Panc1 (cell line): Measurements from ENCODE around the gene PHF19. TPM values are rescaled to one million over a fixed set of nuclear protein-coding genes. Genes with fewer than 3 reads are reported as not detected.

Experiments
- ATAC-seq: fragments of 200-7000 bp; cut with Tn5 transposase; 2 replicates; pipeline ENCODE4 v1.9.1; 2020; ENCODE audit warnings: mild to moderate bottlenecking, moderate library complexity
- BruUV-seq: library from RNA; stranded (reverse); fragments of 400-500 nt; replicated peaks from 2 replicates; lab custom pipeline; 2021; lab: Mats Ljungman, UMichigan
- CTCF ChIA-PET: fragments of 300-600 bp; sonication (Branson Sonifier 250); formaldehyde crosslinking; loops from one replicate; lab custom pipeline; 2022; ENCODE audit warnings: antibody characterized with exemption; lab: Charles Lee
- POLR2A ChIA-PET: fragments of 300-600 bp; sonication (Branson Sonifier 250); formaldehyde crosslinking; loops from one replicate; lab custom pipeline; 2022; ENCODE audit warnings: antibody characterized with exemption; lab: Charles Lee
- DNase-seq: peaks from one replicate; pipeline ENCODE4 v3.0.0-alpha.2; 2010; ENCODE audit warnings: low read depth, low spot score
- H3K27ac ChIP-seq: 2 replicates; pipeline ENCODE4 v1.5.1; 2011; ENCODE audit warnings: mild to moderate bottlenecking, low read length, inconsistent platforms
- H3K27me3 ChIP-seq: fragments of 200-500 bp; sonication (Bioruptor generic); 2 replicates; pipeline ENCODE4 v1.6.0; 2014; ENCODE audit warnings: low read length, inconsistent platforms; ENCODE audit not compliant: control insufficient read depth, insufficient read depth
- H3K36me3 ChIP-seq: fragments of 200-500 bp; sonication (Bioruptor generic); 2 replicates; pipeline ENCODE4 v1.5.1; 2014; ENCODE audit warnings: inconsistent platforms, mild to moderate bottlenecking, low read length, moderate library complexity; ENCODE audit not compliant: control insufficient read depth, insufficient read depth
- H3K4me1 ChIP-seq: 2 replicates; pipeline ENCODE4 v1.5.1; 2011; ENCODE audit warnings: inconsistent platforms, mild to moderate bottlenecking, low read length, moderate library complexity; ENCODE audit not compliant: control insufficient read depth, insufficient read depth
- H3K4me3 ChIP-seq, 2 experiments: 2 replicates each; pipeline ENCODE4 v1.5.1; 2011 to 2012; ENCODE audit warnings: low read depth in 2 of 2, low read length in 2 of 2, mild to moderate bottlenecking in 2 of 2, inconsistent platforms in 1 of 2, moderate library complexity in 1 of 2
- H3K9me3 ChIP-seq: fragments of 200-500 bp; sonication (Bioruptor generic); 2 replicates; pipeline ENCODE4 v1.5.1; 2014; ENCODE audit warnings: low read depth, mild to moderate bottlenecking, inconsistent platforms, low read length, moderate library complexity; ENCODE audit not compliant: control insufficient read depth, insufficient read depth
- POLR2AphosphoS5 ChIP-seq: IDR thresholded peaks from 2 replicates; pipeline ENCODE4 v1.6.1; 2012; ENCODE audit warnings: mild to moderate bottlenecking, low read depth, low read length, moderate library complexity
- SIN3A ChIP-seq: IDR thresholded peaks from 2 replicates; pipeline ENCODE4 v1.6.1; 2012; ENCODE audit warnings: low read depth, mild to moderate bottlenecking, low read length, moderate library complexity, borderline replicate concordance; ENCODE audit not compliant: insufficient read depth
- TCF7L2 ChIP-seq: IDR thresholded peaks from 2 replicates; pipeline ENCODE4 v1.6.1; 2011; ENCODE audit warnings: mild to moderate bottlenecking, low read depth, low read length, inconsistent platforms
- in situ Hi-C: cut with HindIII; loops from 2 replicates; pipeline ENCODE4 v1.10.0; 2016; ENCODE audit warnings: low sequenced_read_pairs, low pct_unique_long_range_greater_than_20kb
- intact Hi-C: fragments of 100-400 bp; cut with micrococcal nuclease; formaldehyde crosslinking; loops from one replicate; pipeline ENCODE4 v1.10.0; 2022; ENCODE audit not compliant: unreplicated experiment
- total RNA-seq: library from RNA; stranded (reverse); gene quantifications from one replicate; pipeline ENCODE4 v1.2.1, GENCODE V29; 2021; ENCODE audit not compliant: unreplicated experiment
- TF ChIP-seq, protein P1 (sequence below): fragments of 450-650 bp; IDR thresholded peaks from 2 replicates; pipeline ENCODE4 v1.5.1; 2017; ENCODE audit warnings: mild to moderate bottlenecking
- TF ChIP-seq, protein P2 (sequence below), 2 experiments: IDR thresholded peaks; 2 replicates each; pipeline ENCODE4 v1.6.1; 2011 to 2012; ENCODE audit warnings: low read depth in 2 of 2, control low read depth in 1 of 2, low read length in 1 of 2, mild to moderate bottlenecking in 1 of 2, moderate library complexity in 1 of 2; ENCODE audit not compliant: insufficient read depth in 1 of 2

Gene PHF19
- total RNA-seq, 1 experiment from 2014 or later, result 91.1 TPM

DNA sequence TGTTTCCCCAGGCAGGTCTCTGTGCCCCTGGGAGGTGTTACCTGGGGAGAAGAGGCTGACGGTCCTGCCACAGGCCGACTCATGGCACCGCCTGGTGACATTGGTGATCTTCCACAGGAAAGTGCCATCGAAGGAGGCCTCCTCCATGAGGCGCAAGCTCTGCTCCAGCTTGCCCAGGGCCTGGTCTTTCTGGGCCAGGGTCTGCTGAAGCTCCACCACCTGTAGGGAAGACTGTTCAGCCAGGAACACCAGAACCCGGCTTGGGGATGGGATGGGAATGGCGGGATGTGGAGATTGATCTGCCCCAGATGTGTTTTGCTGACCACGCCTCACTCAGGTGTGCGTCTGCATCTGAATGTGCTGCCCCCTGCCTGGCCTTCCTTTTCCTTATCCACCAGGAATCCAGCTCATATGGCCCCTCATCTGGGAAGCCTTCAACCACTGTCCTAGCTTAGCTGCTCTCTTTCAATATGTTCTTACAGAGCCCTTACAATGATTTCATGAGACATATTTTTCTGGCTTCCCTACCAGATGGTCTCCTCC is 34.4 kb upstream of the PHF19 start:
- H3K4me3 ChIP-seq, result no peak overlapping the region
- H3K27me3 ChIP-seq, result no peaks in the 10 kb centered on the region
- H3K27ac ChIP-seq, result no peak overlapping the region
- intact Hi-C loops (no loop called here), in situ Hi-C loops (no loop called here)
- POLR2A ChIA-PET, result no interaction called here
- TF ChIP-seq POLR2AphosphoS5, result no peak
- TF ChIP-seq, protein P1, sequence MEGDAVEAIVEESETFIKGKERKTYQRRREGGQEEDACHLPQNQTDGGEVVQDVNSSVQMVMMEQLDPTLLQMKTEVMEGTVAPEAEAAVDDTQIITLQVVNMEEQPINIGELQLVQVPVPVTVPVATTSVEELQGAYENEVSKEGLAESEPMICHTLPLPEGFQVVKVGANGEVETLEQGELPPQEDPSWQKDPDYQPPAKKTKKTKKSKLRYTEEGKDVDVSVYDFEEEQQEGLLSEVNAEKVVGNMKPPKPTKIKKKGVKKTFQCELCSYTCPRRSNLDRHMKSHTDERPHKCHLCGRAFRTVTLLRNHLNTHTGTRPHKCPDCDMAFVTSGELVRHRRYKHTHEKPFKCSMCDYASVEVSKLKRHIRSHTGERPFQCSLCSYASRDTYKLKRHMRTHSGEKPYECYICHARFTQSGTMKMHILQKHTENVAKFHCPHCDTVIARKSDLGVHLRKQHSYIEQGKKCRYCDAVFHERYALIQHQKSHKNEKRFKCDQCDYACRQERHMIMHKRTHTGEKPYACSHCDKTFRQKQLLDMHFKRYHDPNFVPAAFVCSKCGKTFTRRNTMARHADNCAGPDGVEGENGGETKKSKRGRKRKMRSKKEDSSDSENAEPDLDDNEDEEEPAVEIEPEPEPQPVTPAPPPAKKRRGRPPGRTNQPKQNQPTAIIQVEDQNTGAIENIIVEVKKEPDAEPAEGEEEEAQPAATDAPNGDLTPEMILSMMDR, result no peak
- TF ChIP-seq, protein P2, sequence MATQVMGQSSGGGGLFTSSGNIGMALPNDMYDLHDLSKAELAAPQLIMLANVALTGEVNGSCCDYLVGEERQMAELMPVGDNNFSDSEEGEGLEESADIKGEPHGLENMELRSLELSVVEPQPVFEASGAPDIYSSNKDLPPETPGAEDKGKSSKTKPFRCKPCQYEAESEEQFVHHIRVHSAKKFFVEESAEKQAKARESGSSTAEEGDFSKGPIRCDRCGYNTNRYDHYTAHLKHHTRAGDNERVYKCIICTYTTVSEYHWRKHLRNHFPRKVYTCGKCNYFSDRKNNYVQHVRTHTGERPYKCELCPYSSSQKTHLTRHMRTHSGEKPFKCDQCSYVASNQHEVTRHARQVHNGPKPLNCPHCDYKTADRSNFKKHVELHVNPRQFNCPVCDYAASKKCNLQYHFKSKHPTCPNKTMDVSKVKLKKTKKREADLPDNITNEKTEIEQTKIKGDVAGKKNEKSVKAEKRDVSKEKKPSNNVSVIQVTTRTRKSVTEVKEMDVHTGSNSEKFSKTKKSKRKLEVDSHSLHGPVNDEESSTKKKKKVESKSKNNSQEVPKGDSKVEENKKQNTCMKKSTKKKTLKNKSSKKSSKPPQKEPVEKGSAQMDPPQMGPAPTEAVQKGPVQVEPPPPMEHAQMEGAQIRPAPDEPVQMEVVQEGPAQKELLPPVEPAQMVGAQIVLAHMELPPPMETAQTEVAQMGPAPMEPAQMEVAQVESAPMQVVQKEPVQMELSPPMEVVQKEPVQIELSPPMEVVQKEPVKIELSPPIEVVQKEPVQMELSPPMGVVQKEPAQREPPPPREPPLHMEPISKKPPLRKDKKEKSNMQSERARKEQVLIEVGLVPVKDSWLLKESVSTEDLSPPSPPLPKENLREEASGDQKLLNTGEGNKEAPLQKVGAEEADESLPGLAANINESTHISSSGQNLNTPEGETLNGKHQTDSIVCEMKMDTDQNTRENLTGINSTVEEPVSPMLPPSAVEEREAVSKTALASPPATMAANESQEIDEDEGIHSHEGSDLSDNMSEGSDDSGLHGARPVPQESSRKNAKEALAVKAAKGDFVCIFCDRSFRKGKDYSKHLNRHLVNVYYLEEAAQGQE (IDR thresholded peaks at IDR 0.05; ENCODE audit: insufficient read depth in 1 of 2, low read depth in 2 of 2, low read length in 1 of 2), result no peak
- DNase-seq (no peak), ATAC-seq (no peak)
- no peaks in the 10 kb centered on the region for H3K9me3 ChIP-seq
- no peaks in the 10 kb centered on the region for H3K4me1 ChIP-seq
- CTCF ChIA-PET, result no interaction called here
- BruUV-seq, result no TSS peak
- no peaks in the 10 kb centered on the region for H3K36me3 ChIP-seq

DNA sequence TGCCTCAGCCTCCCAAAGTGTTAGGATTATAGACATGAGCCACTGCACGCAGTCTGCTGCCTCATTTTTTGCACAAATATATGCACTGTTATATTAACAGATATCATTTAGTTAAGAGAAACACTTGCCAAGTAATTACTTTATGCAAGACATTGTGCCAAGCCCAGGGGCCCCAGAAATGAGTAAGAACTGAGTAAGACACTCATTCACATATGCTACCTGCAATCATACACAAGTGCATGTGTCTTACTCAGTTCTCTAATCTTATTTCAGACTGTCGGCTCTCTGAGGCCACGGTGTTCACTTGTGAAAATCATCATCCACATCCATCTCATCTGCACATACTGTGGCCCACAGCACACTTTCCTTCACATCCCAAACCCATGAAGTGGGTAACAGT is 33.7 kb upstream of the PHF19 start:
- no peak overlapping the region for H3K4me3 ChIP-seq
- no peaks in the 10 kb centered on the region for H3K36me3 ChIP-seq
- no peaks in the 10 kb centered on the region for H3K9me3 ChIP-seq
- no peak overlapping the region for H3K27ac ChIP-seq
- TF ChIP-seq TCF7L2, result no peak
- no peak for TF ChIP-seq POLR2AphosphoS5
- TF ChIP-seq, protein P1, result no peak
- no peak for TF ChIP-seq SIN3A
- TF ChIP-seq, protein P2 (IDR thresholded peaks at IDR 0.05; ENCODE audit: insufficient read depth in 1 of 2, low read depth in 2 of 2, low read length in 1 of 2), result no peak
- CTCF ChIA-PET, result no interaction called here
- POLR2A ChIA-PET, result no interaction called here
- no peaks in the 10 kb centered on the region for H3K27me3 ChIP-seq
- ATAC-seq, result no peak
- intact Hi-C loops (no loop called here), in situ Hi-C loops (no loop called here)
- DNase-seq, result no peak
- BruUV-seq, result no TSS peak
- H3K4me1 ChIP-seq, result no peaks in the 10 kb centered on the region
